Stimulated activated CD8-positive, alpha-beta memory T cell treated with anti-CD3 and anti-CD28 coated beads, Interleukin-12 subunit alpha, Interleukin-12 subunit beta, amount 100 ng/mL, for 24 hours (primary cell): Measurements from ENCODE around the gene CCDC127.
"Not testable (repeated sequence)": the region's sequence is repeated elsewhere in the genome, so short reads cannot be mapped to it uniquely, and the experiment has no call there.

Experiments used
- DNase-seq: peaks from one replicate; pipeline ENCODE4 v3.0.0-alpha.2; 2020; ENCODE audit errors: extremely low read depth

The CCDC127 gene, protein sequence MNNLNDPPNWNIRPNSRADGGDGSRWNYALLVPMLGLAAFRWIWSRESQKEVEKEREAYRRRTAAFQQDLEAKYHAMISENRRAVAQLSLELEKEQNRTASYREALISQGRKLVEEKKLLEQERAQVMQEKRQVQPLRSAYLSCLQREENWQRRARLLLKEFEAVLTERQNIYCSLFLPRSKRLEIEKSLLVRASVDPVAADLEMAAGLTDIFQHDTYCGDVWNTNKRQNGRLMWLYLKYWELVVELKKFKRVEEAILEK

DNA sequence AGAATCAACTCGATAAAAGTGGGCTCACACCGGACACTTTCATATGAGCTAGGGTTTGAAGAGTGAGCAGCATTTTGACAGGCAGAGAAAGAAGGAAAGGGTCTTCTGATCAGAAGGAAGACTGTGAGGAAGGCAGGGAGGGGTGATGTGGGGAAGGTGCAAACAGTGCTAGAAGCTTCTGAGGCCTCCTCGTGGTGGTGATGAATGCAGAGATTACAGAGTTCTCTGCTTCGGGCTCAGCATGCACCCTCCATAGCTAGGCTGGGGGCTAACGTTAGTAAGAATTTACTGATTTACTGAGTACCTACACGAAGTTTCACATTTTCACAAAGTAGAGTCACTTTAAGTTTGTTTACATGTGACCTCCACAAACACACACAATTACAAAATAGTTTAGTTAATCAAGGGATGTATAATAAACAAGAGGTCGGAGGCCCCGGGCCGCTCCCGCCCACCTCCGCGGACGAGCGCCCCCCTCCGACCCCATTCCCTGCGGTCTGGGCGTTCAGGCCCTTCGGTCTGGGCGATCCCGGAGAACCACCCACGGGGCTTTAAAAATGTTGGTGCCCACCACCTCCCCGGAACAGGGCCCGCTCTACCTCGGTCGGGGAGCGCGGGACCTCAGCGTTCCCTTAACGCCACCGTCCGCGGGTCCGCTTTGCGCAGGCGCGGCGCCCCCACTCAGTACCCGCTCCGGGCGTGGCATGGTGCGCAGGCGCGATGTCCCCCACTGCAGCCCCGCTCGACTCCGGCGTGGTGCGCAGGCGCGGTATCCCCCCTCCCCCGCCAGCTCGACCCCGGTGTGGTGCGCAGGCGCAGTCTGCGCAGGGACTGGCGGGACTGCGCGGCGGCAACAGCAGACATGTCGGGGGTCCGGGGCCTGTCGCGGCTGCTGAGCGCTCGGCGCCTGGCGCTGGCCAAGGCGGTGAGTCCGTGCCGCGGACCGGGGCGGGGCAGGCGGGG lies at the start of gene CCDC127, which contains the start of gene SDHA:
Gene CCDC127 (minus strand): TSS at position 660 of the 963 bp plus-strand sequence. CDS start 1,304 bp downstream, outside the sequence.
Gene SDHA (plus strand): TSS at position 827 of the 963 bp plus-strand sequence. CDS start 36 bp downstream, at position 863.
- peak; percentile 98 for DNase-seq

DNA sequence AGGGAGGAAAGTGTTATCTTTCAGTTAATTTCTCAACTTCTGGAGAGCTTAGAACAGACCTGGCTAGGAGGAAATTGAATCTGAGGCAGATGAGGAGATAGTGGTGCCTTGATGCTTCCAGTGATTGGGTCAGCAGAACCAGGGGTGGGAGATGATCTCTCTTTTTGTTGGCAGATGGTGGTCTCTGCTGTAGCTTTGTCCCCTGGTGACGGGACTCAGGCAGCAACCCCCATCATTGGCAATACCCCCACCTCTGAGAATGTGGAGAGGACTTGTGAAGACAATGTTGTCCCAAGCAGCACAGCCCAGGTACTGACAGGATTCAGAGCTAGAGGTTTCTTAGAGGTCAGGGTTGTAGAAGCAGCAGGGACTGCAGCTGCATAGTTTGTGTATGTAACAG lies 49.8 kb upstream of the CCDC127 start:
- DNase-seq, result no peak

GRCh38 chr5:266311-267026 lies 48.5 kb upstream of the CCDC127 start:
- DNase-seq, result not testable (repeated sequence)

- DNase-seq, result no peak
Observed at GRCh38 chr5:264338-264737, 46.4 kb upstream of the CCDC127 start.

DNA sequence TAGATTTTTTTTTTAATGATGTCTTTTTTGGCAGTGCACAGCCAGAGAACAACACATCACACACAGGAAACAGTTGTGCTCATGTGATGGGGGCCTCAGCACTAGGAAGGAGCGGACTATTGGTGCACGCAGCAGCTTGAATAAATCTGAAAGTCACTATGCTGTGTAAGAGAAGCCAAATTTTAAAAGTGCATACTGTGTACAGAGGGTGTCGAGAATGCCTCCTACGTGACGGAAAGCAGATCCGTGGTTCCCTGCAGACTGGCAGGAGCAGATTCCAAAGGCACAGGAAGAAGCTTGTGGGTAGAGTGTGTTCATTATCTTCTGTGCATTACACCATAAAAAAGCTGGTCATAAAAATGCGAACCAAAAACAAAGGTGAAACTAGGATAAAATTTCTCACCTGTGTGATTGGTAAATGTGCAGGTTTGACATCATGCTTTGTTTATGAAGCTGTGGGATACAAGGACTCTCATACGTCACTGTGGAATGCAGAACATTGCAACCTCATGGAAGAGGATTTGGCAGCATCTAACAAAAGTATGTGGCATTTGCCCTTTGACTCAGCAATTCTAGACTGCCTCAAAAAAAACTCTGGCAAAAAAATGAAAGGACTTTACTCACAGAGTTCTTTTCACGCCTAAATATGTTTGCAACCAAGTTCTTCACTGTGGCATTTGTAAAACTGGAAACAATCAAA lies 45.5 kb upstream of the CCDC127 start:
- DNase-seq, result not testable (repeated sequence)

DNA sequence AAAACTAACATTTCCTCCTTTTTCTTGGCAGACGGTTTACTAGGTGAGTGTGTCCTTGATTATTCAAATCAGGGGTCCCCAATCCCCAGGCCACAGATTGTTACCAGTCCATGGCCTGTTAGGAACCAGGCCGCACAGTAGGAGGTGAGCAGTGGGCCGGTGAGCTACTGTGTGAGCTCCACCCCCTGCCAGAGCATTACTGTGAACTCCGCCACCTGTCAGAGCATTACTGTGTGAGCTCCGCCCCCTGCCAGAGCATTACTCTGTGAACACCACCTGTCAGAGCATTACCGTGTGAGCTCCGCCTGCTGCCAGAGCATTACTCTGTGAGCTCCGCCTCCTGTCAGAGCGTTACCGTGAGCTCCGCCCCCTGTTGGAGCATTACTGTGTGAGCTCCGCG lies 39.2 kb upstream of the CCDC127 start:
- no peak for DNase-seq

DNA sequence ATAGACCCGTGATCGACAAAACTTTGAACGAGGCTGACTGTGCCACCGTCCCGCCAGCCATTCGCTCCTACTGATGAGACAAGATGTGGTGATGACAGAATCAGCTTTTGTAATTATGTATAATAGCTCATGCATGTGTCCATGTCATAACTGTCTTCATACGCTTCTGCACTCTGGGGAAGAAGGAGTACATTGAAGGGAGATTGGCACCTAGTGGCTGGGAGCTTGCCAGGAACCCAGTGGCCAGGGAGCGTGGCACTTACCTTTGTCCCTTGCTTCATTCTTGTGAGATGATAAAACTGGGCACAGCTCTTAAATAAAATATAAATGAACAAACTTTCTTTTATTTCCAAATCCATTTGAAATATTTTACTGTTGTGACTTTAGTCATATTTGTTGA lies 38.4 kb upstream of the CCDC127 start:
- not testable (repeated sequence) for DNase-seq

- not testable (repeated sequence) for DNase-seq
Observed at GRCh38 chr5:255116-255515, 37.2 kb upstream of the CCDC127 start.

DNA sequence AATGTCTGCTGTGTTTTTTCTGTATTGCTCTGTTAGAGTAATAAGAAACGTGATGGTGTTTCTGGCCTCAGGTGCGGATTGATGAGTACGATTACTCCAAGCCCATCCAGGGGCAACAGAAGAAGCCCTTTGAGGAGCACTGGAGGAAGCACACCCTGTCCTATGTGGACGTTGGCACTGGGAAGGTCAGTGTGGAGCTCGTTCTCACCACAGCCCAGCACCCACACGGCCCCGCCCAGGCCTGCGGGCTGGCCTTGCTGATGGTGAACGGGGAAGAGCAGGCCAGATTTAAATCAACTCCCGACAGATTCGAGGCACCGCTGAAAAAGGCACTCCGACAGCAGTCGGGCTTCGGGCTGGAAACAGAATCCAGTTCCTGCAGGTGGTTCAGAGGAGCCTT lies 36.4 kb upstream of the CCDC127 start:
- not testable (repeated sequence) for DNase-seq

DNA sequence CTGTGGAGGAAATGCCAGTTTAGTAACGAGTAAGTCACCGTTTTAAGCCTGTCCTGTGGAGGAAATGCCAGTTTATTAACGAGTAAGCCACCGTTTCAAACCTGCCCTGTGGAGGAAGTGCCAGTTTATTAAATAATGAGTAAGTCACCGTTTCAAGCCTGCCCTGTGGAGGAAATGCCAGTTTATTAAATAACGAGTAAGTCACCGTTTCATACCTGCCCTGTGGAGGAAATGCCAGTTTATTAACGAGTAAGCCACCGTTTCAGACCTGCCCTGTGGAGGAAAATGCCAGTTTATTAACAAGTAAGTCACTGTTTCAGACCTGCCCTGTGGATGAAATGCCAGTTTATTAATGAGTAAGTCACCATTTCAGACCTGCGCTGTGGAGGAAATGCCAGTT lies 34.6 kb upstream of the CCDC127 start:
- DNase-seq, result no peak

GRCh38 chr5:251975-252374 lies 34.0 kb upstream of the CCDC127 start:
- not testable (repeated sequence) for DNase-seq

GRCh38 chr5:251538-251937 lies 33.6 kb upstream of the CCDC127 start:
- DNase-seq, result not testable (repeated sequence)

- not testable (repeated sequence) for DNase-seq
Observed at GRCh38 chr5:251016-251415, 33.1 kb upstream of the CCDC127 start.

DNA sequence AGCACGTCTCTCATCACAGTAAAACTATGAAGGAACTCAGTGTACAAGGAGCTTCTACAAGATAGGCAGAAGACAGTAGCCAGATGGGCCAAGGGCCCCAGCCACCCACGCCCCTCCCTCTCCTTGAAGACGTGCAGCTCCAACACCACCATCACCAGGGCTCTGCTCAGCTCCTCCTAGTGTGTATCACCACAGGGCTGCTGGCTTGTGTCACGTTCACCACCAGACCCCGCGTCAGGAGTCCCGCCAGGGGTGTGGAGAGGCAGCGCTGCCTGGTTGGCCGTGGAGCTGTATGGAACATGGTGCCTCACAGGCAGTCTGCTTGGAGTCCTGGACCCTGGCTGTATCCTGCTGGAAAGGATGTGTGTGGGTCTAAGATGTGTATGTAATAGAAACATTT lies 32.4 kb upstream of the CCDC127 start:
- not testable (repeated sequence) for DNase-seq

DNA sequence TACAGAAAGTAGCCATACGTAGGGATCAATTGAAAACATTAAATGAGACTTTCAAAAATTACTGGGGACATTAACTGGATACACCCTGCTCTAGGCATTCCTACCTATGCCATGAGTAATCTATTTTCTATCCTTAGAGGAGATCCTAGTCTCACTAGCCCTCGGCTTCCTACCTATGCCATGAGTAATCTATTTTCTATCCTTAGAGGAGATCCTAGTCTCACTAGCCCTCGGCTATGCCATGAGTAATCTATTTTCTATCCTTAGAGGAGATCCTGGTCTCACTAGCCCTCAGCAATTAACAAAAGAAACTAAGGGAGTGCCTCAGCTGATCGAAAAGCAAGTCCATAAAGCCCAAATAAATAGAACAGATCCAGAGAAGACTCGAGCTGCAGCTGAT lies 27.8 kb upstream of the CCDC127 start:
- not testable (repeated sequence) for DNase-seq

- DNase-seq, result not testable (repeated sequence)
Observed at GRCh38 chr5:243683-244367, 25.9 kb upstream of the CCDC127 start.

DNA sequence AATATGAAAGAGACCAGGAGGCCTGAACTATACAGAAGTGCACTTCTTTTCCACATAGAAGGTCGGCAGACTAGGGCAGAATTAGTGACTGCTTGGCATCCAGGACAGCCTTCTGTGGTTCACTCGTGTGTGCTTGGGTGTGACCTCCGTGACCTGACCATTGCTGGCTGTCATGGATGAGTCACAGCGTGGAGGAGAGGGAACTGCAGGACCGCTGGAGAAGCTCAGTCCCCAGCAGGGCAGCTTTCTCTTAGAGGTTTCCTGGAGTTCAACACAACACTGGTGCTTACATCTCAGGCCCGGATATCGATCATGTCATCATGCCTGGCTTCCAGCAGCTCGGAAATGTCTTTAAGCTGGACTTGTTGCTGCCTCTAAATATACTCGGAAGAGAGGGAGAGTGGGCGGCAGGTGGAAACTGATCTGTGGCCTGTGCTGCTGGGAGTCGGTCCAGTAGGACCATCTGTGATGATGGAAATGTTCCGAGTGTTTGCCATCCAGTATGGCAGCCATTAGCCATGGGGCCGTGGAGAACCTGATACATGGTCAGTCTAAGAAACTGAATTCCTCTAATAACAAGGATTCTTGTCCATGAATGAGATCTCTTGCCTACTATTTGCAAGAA lies 23.2 kb upstream of the CCDC127 start:
- DNase-seq, result not testable (repeated sequence)

DNA sequence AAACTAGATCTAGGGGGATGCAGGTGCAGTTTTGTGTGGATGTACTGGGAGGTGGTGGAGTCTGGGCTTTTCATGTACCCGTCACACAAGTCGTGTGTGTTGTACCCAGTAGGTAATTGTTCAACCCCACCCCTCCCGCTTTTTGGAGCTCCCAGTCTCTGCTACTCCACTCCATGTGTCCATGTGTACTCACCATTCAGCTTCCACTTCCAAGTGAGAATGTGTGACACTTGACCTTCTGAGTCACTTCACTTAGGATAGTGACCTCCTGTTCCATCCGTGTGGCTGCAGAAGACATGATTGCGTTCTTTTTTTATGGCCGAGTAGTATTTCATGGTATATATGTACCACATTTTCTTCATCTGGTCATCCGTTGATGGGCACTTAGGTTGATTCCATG lies 22.6 kb upstream of the CCDC127 start:
- not testable (repeated sequence) for DNase-seq

DNA sequence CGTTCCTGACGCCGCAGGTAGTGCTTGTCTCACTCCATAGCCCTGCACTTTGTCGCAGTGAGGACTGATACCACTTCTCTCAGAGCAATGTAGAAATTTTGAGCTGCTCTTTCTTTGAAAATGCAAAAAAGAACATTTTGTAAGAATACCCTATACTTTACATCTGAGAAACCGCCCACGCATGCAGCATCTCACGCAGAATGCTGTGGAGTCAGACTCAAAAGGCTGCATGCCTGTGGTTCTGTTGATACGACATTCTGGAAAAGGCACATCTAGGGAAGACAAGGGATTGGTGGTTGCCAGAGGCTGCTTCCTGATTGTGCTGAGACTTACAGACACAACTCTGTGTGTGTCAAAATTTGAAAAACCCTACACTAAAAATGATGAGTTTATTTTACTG lies 20.0 kb upstream of the CCDC127 start:
- DNase-seq, result not testable (repeated sequence)

DNA sequence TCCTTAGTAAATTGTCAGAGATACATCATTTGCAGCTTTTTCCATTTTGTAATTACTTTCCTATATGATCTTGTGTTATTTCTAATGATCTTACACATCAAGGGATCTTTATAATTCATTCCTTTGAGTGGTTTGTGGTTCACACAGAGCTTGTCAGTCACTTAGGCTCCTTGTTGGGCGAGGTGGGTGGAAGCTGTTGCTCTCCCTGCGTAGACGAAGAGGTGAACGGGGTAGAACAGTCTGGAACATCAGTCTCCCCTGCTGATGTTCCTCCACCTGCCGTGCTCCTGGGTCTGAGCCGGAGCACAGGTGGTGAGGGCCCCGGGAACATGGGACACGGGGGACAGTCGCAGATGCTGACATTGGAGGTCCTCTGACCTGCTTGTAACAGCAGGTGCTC lies 17.6 kb upstream of the CCDC127 start:
- DNase-seq, result not testable (repeated sequence)
